Hepatocyte (in vitro differentiated cells): ENCODE measurements around the gene EFNA4. TPM values are rescaled to one million over a fixed set of nuclear protein-coding genes. Genes with fewer than 3 reads are reported as not detected.

ENCODE experiments used
- DNase-seq: peaks from one replicate; pipeline ENCODE4 v3.0.0-alpha.2; 2016; ENCODE audit warnings: low spot score
- H2AFZ ChIP-seq: fragments of 200-600 bp; sonication (generic); 2 replicates; pipeline ENCODE4 v1.6.0; 2016; ENCODE audit warnings: antibody characterized with exemption, mild to moderate bottlenecking
- H3K27ac ChIP-seq: fragments of 200-600 bp; sonication (generic); 2 replicates; pipeline ENCODE4 v1.5.1; 2016; ENCODE audit warnings: mild to moderate bottlenecking
- H3K27me3 ChIP-seq: fragments of 200-600 bp; sonication (generic); 2 replicates; pipeline ENCODE4 v1.6.1; 2016
- H3K36me3 ChIP-seq: fragments of 200-600 bp; sonication (generic); replicated peaks from 2 replicates; pipeline ENCODE4 v1.5.1; 2016; ENCODE audit warnings: low read depth; ENCODE audit not compliant: insufficient read depth
- H3K4me1 ChIP-seq: fragments of 200-600 bp; sonication (generic); 2 replicates; pipeline ENCODE4 v1.5.1; 2016; ENCODE audit warnings: mild to moderate bottlenecking, moderate library complexity; ENCODE audit not compliant: insufficient read depth
- H3K4me2 ChIP-seq: fragments of 200-600 bp; sonication (generic); 2 replicates; pipeline ENCODE4 v1.6.0; 2016
- H3K4me3 ChIP-seq: fragments of 200-600 bp; sonication (generic); 2 replicates; pipeline ENCODE4 v1.5.1; 2016; ENCODE audit warnings: mild to moderate bottlenecking
- H3K79me2 ChIP-seq: fragments of 200-600 bp; sonication (generic); 2 replicates; pipeline ENCODE4 v1.6.0; 2017; ENCODE audit warnings: mild to moderate bottlenecking
- H3K9me2 ChIP-seq: fragments of 200-600 bp; sonication (generic); replicated peaks from 2 replicates; pipeline ENCODE4 v1.6.0; 2017; ENCODE audit warnings: mild to moderate bottlenecking; ENCODE audit not compliant: insufficient read depth
- H3K9me3 ChIP-seq: fragments of 200-600 bp; sonication (generic); 2 replicates; pipeline ENCODE4 v1.5.1; 2016; ENCODE audit warnings: low read depth, mild to moderate bottlenecking
- H4K20me1 ChIP-seq: fragments of 200-600 bp; sonication (generic); 2 replicates; pipeline ENCODE4 v1.6.0; 2016; ENCODE audit warnings: mild to moderate bottlenecking; ENCODE audit not compliant: insufficient read depth, poor library complexity, severe bottlenecking
- CTCF ChIP-seq: fragments of 200-600 bp; sonication (generic); IDR thresholded peaks from 2 replicates; pipeline ENCODE4 v1.5.1; 2016; ENCODE audit warnings: antibody characterized with exemption, mild to moderate bottlenecking; ENCODE audit not compliant: poor library complexity
- EZH2 ChIP-seq: fragments of 200-600 bp; sonication (generic); IDR thresholded peaks from 2 replicates; pipeline ENCODE4 v1.6.1; 2016; ENCODE audit warnings: antibody characterized with exemption, mild to moderate bottlenecking, borderline replicate concordance
- EZH2phosphoT487 ChIP-seq: fragments of 200-600 bp; sonication (generic); IDR thresholded peaks from one replicate; pipeline ENCODE4 v1.6.1; 2018; ENCODE audit warnings: antibody characterized with exemption, mild to moderate bottlenecking, low read depth, moderate library complexity; ENCODE audit not compliant: unreplicated experiment, severe bottlenecking
- WGBS: methylation state at CpG from one replicate; pipeline ENCODE4 v1.1.6; 2016; ENCODE audit warnings: low lambda C conversion rate; ENCODE audit errors: missing lambda C conversion rate; 5-methylcytosine and 5-hydroxymethylcytosine counted together
- polyA plus RNA-seq: library from polyadenylated mRNA; unstranded; fragments of >200 nt; fragmentation: Nextera tagmentation; extraction: Ambion mirVana; gene quantifications from 2 replicates; pipeline ENCODE4 v1.2.1, GENCODE V29; 2016
- total RNA-seq: library from RNA; depleted of rRNA; stranded (reverse); fragments of >200 nt; gene quantifications from 2 replicates; pipeline ENCODE4 v1.2.3, GENCODE V29; 2014

EFNA4 gene
- total and polyA plus RNA-seq, 2 experiments from 2014 or later, result 18.1 to 20.5 TPM

GRCh38 chr1:155083865-155084721 is 20.6 kb downstream of the EFNA4 start:
- H3K4me2 ChIP-seq, result peak overlapping the region; percentile 76
- TF ChIP-seq EZH2phosphoT487 (no peak), CTCF (peak; percentile 25)
- H3K79me2 ChIP-seq, result no peaks in the 10 kb centered on the region
- H3K4me3 ChIP-seq, result no peak overlapping the region
- H3K9me3 ChIP-seq, result no peaks in the 10 kb centered on the region
- no peak overlapping the region for H3K27ac ChIP-seq
- DNase-seq, result peak; percentile 52
- peaks cover 48% of the 10 kb centered on the region for H3K27me3 ChIP-seq
- H3K36me3 ChIP-seq, result no peaks in the 10 kb centered on the region
- no peaks in the 10 kb centered on the region for H3K9me2 ChIP-seq
- peaks cover 2% of the 10 kb centered on the region for H4K20me1 ChIP-seq
- H3K4me1 ChIP-seq, result peaks cover 46% of the 10 kb centered on the region
- 38% methylated on average over 21 of the region's 21 CpGs for WGBS
- no peak overlapping the region for H2AFZ ChIP-seq

- no peaks in the 10 kb centered on the region for H3K9me3 ChIP-seq
- peaks cover 2% of the 10 kb centered on the region for H4K20me1 ChIP-seq
- DNase-seq, result peak; percentile 96
- H3K36me3 ChIP-seq, result no peaks in the 10 kb centered on the region
- H3K4me3 ChIP-seq, result peak overlapping the region; percentile 77
- H3K9me2 ChIP-seq, result no peaks in the 10 kb centered on the region
- H3K27ac ChIP-seq, result peak overlapping the region; percentile 89
- H2AFZ ChIP-seq, result peak overlapping the region; percentile 87
- TF ChIP-seq CTCF (peak; percentile 97), EZH2phosphoT487 (no peak)
- H3K79me2 ChIP-seq, result no peaks in the 10 kb centered on the region
- peaks cover 38% of the 10 kb centered on the region for H3K4me1 ChIP-seq
- H3K4me2 ChIP-seq, result peak overlapping the region; percentile 94
- H3K27me3 ChIP-seq, result peaks cover 40% of the 10 kb centered on the region
- under 1% methylated on average over 62 of the region's 67 CpGs for WGBS
These were observed 21.4 kb downstream of the EFNA4 start for GRCh38 chr1:155084722-155085503.

GRCh38 chr1:155085504-155086127 is 22.1 kb downstream of the EFNA4 start:
- Histone ChIP-seq H3K27me3 (peaks cover 33% of the 10 kb centered on the region), H3K4me3 (peak overlapping the region; percentile 77), H3K4me1 (peaks cover 32% of the 10 kb centered on the region), H4K20me1 (peaks cover 2% of the 10 kb centered on the region), H3K9me2 (no peaks in the 10 kb centered on the region), H3K9me3 (no peaks in the 10 kb centered on the region), H2AFZ (peak overlapping the region; percentile 87), H3K36me3 (no peaks in the 10 kb centered on the region), H3K4me2 (peak overlapping the region; percentile 94), H3K27ac (peak overlapping the region; percentile 89), H3K79me2 (no peaks in the 10 kb centered on the region)
- peak; percentile 83 for DNase-seq
- WGBS, result 10% methylated on average over 21 of the region's 32 CpGs
- TF ChIP-seq EZH2 (no peak), CTCF (no peak), EZH2phosphoT487 (no peak)
